CD4-positive, alpha-beta T cell treated with Interleukin-15 for 4 hours (primary cell): ENCODE data around the gene WBP2.

Source experiments
- DNase-seq: peaks from one replicate; pipeline ENCODE4 v3.0.0-alpha.2; 2020; ENCODE audit warnings: low spot score

Gene WBP2

GRCh38 chr17:75827308-75828075, 27.6 kb downstream of the WBP2 start:
- DNase-seq = peak; percentile 65

- DNase-seq = no peak
Measured at GRCh38 chr17:75826561-75827307, 28.4 kb downstream of the WBP2 start.

GRCh38 chr17:75825748-75826370, 29.3 kb downstream of the WBP2 start:
- no peak for DNase-seq

- DNase-seq = no peak
Measured at GRCh38 chr17:75825149-75825552, 30.0 kb downstream of the WBP2 start.

- no peak for DNase-seq
Measured at GRCh38 chr17:75824666-75825065, 30.5 kb downstream of the WBP2 start.

- DNase-seq = no peak
Measured at GRCh38 chr17:75824050-75824552, 31.0 kb downstream of the WBP2 start.

GRCh38 chr17:75823257-75824041, 31.7 kb downstream of the WBP2 start:
- DNase-seq = no peak

- no peak for DNase-seq
Measured at GRCh38 chr17:75822800-75823166, 32.4 kb downstream of the WBP2 start.

- DNase-seq = peak; percentile 27
Measured at GRCh38 chr17:75822119-75822799, 32.9 kb downstream of the WBP2 start.

- DNase-seq = no peak
Measured at GRCh38 chr17:75821552-75821951, 33.6 kb downstream of the WBP2 start.

- no peak for DNase-seq
Measured at GRCh38 chr17:75820094-75821080, 34.7 kb downstream of the WBP2 start.

GRCh38 chr17:75819678-75820077, 35.5 kb downstream of the WBP2 start:
- no peak for DNase-seq

GRCh38 chr17:75819116-75819515, 36.0 kb downstream of the WBP2 start:
- DNase-seq = no peak

- DNase-seq = no peak
Measured at GRCh38 chr17:75818326-75818885, 36.7 kb downstream of the WBP2 start.

- no peak for DNase-seq
Measured at GRCh38 chr17:75817571-75817970, 37.6 kb downstream of the WBP2 start.

GRCh38 chr17:75816693-75817092, 38.4 kb downstream of the WBP2 start:
- DNase-seq = no peak

- no peak for DNase-seq
Measured at GRCh38 chr17:75815399-75815798, 39.7 kb downstream of the WBP2 start.

- DNase-seq = no peak
Measured at GRCh38 chr17:75814900-75815373, 40.2 kb downstream of the WBP2 start.

- DNase-seq = no peak
Measured at GRCh38 chr17:75814021-75814395, 41.1 kb downstream of the WBP2 start.
